HG03521 (cell line): ENCODE measurements around the gene OTUB1.

Experiments
- ATAC-seq: cut with Tn5 transposase; IDR thresholded peaks from one replicate; pipeline ENCODE4 v1.9.1; 2021; ENCODE audit warnings: mild to moderate bottlenecking, moderate library complexity; ENCODE audit not compliant: unreplicated experiment

Gene OTUB1

GRCh38 chr11:64022125-64022784 is 36.0 kb downstream of the OTUB1 start:
- no peak for ATAC-seq

GRCh38 chr11:64023712-64024710 is 37.8 kb downstream of the OTUB1 start:
- ATAC-seq, result no peak

GRCh38 chr11:64025205-64025604 is 39.0 kb downstream of the OTUB1 start:
- no peak for ATAC-seq

- ATAC-seq, result no peak
Measured at GRCh38 chr11:64026575-64027205, 40.5 kb downstream of the OTUB1 start.

- no peak for ATAC-seq
Measured at GRCh38 chr11:64027651-64028397, 41.6 kb downstream of the OTUB1 start.

- no peak for ATAC-seq
Measured at GRCh38 chr11:64028398-64029115, 42.3 kb downstream of the OTUB1 start.

- ATAC-seq, result no peak
Measured at GRCh38 chr11:64029773-64030172, 43.5 kb downstream of the OTUB1 start.

- ATAC-seq, result no peak
Measured at GRCh38 chr11:64031001-64031400, 44.8 kb downstream of the OTUB1 start.

- no peak for ATAC-seq
Measured at GRCh38 chr11:64032050-64032449, 45.8 kb downstream of the OTUB1 start.

GRCh38 chr11:64034411-64034811 is 48.2 kb downstream of the OTUB1 start:
- no peak for ATAC-seq

- ATAC-seq, result no peak
Measured at GRCh38 chr11:64035081-64035524, 48.9 kb downstream of the OTUB1 start.

- ATAC-seq, result no peak
Measured at GRCh38 chr11:64035576-64035975, 49.3 kb downstream of the OTUB1 start, which contains the start of gene FLRT1. Gene FLRT1, plus strand, starts transcription at chr11:64035931. Its CDS starts 80,337 bp downstream, at chr11:64116268.

GRCh38 chr11:64036087-64037026 is 50.1 kb downstream of the OTUB1 start:
- no peak for ATAC-seq

- no peak for ATAC-seq
Measured at GRCh38 chr11:64037027-64037634, 50.9 kb downstream of the OTUB1 start.

GRCh38 chr11:64038500-64038899 is 52.3 kb downstream of the OTUB1 start:
- no peak for ATAC-seq

GRCh38 chr11:64039012-64039665 is 52.9 kb downstream of the OTUB1 start:
- no peak for ATAC-seq

- no peak for ATAC-seq
Measured at GRCh38 chr11:64040684-64041322, 54.6 kb downstream of the OTUB1 start.
